SK-N-SH treated with all-trans-retinoic acid at 6 μM for 48 hours (cell line): ENCODE results near the gene LIPK.
"Not testable (repeated sequence)": the region's sequence is repeated elsewhere in the genome, so short reads cannot be mapped to it uniquely, and the experiment has no call there.

Source experiments
- ATAC-seq: fragments of 200-7000 bp; cut with Tn5 transposase; 3 replicates; pipeline ENCODE4 v1.9.1; 2020; ENCODE audit warnings: mild to moderate bottlenecking, moderate library complexity
- ARNTL ChIP-seq: fragments of 450-650 bp; formaldehyde crosslinking; IDR thresholded peaks from 2 replicates; pipeline ENCODE4 v1.5.0; 2020; ENCODE audit warnings: low read depth, mild to moderate bottlenecking, moderate library complexity, borderline replicate concordance
- BACH2 ChIP-seq: fragments of 250-450 bp; sonication (Bioruptor Pico); IDR thresholded peaks from 2 replicates; pipeline ENCODE4 v1.9.0; 2021; ENCODE audit warnings: mild to moderate bottlenecking, borderline replicate concordance
- CREB5 ChIP-seq: fragments of 250-450 bp; sonication (Bioruptor Pico); IDR thresholded peaks from 2 replicates; pipeline ENCODE4 v1.5.1; 2020; ENCODE audit warnings: low read depth, mild to moderate bottlenecking, moderate library complexity
- CSDC2 ChIP-seq: fragments of 250-450 bp; sonication (Bioruptor Pico); IDR thresholded peaks from 2 replicates; pipeline ENCODE4 v1.5.0; 2020; ENCODE audit warnings: mild to moderate bottlenecking, moderate library complexity
- GLIS3 ChIP-seq: fragments of 250-450 bp; sonication (Bioruptor Pico); IDR thresholded peaks from 2 replicates; pipeline ENCODE4 v1.5.0; 2020; ENCODE audit warnings: mild to moderate bottlenecking, moderate library complexity
- OSR1 ChIP-seq: fragments of 250-450 bp; sonication (Bioruptor Pico); IDR thresholded peaks from 2 replicates; pipeline ENCODE4 v1.8.0; 2022; ENCODE audit warnings: moderate library complexity, mild to moderate bottlenecking, inconsistent platforms
- POU6F1 ChIP-seq: fragments of 250-450 bp; sonication (Bioruptor Pico); IDR thresholded peaks from 2 replicates; pipeline ENCODE4 v1.8.0; 2021; ENCODE audit warnings: low read depth, mild to moderate bottlenecking, moderate library complexity, borderline replicate concordance
- PPARA ChIP-seq: fragments of 250-450 bp; sonication (Bioruptor Pico); IDR thresholded peaks from 2 replicates; pipeline ENCODE4 v1.5.0; 2020; ENCODE audit warnings: mild to moderate bottlenecking, borderline replicate concordance
- RARB ChIP-seq: fragments of 250-450 bp; sonication (Bioruptor Pico); IDR thresholded peaks from 2 replicates; pipeline ENCODE4 v1.8.0; 2021; ENCODE audit warnings: mild to moderate bottlenecking, moderate library complexity
- ZC3H10 ChIP-seq: fragments of 250-450 bp; sonication (Bioruptor Pico); IDR thresholded peaks from 2 replicates; pipeline ENCODE4 v1.5.1; 2021; ENCODE audit warnings: mild to moderate bottlenecking, moderate library complexity
- ZFP3 ChIP-seq: fragments of 250-450 bp; sonication (Bioruptor Pico); IDR thresholded peaks from 2 replicates; pipeline ENCODE4 v1.5.0; 2020; ENCODE audit warnings: mild to moderate bottlenecking, moderate library complexity
- ZFP30 ChIP-seq: fragments of 450-650 bp; formaldehyde crosslinking; IDR thresholded peaks from 2 replicates; pipeline ENCODE4 v1.5.0; 2022; ENCODE audit warnings: mild to moderate bottlenecking, moderate library complexity
- ZNF565 ChIP-seq: fragments of 450-650 bp; formaldehyde crosslinking; conservative IDR thresholded peaks from 2 replicates; pipeline ENCODE4 v1.5.0; 2020; ENCODE audit warnings: low read depth, mild to moderate bottlenecking, moderate library complexity
- ZNF70 ChIP-seq: fragments of 450-650 bp; formaldehyde crosslinking; IDR thresholded peaks from 2 replicates; pipeline ENCODE4 v1.5.0; 2020; ENCODE audit warnings: mild to moderate bottlenecking, moderate library complexity
- ZNF8 ChIP-seq: fragments of 450-650 bp; formaldehyde crosslinking; IDR thresholded peaks from 2 replicates; pipeline ENCODE4 v1.5.0; 2020; ENCODE audit warnings: mild to moderate bottlenecking, moderate library complexity
- TF ChIP-seq, protein P1 (sequence below): fragments of 250-450 bp; sonication (Bioruptor Pico); IDR thresholded peaks from 2 replicates; pipeline ENCODE4 v1.5.0; 2020; ENCODE audit warnings: mild to moderate bottlenecking, moderate library complexity
- TF ChIP-seq, protein P2 (sequence below): fragments of 250-450 bp; sonication (Bioruptor Pico); IDR thresholded peaks from 2 replicates; pipeline ENCODE4 v1.8.0; 2020; ENCODE audit warnings: mild to moderate bottlenecking, moderate library complexity, borderline replicate concordance

LIPK gene

DNA sequence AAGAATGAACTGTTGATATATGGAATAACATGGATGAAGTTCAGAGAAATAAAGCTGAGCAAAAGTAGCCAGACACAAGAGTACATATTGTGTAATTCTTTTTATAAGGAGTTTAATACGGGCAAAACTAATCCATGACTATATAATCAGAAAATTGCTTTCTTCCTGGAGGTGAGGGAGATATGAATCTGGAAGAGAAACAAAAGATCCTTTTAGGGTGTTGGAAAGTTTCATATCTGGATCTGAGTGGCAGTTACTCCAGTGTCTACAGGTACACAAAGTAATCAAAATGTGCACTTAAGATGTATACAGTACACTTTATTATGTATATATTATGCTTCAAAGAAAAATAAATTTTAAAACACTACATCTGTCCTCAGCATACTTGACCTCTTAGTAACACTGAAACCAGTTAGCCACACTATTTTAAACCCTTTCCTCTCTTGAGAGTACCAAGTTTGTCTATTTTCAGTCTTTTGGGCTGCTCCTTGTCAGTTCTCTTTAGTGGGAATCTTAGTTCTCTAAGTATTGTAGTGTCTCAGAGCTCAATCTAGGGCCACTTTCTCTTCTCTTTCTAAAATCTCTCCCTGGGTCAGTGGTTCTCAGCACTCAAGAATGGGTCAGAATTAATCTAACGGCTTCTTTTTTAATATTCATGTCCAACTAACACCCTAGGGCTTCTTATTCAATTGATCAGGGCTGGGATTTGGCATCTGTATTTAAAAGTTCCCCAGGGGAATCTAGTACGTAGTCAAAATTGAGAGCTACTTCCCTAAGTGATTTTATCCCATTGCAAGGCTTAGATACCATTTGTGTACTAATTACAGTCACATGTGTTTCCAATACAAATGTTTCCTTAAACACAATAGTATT, 46.1 kb upstream of the LIPK start:
- ATAC-seq, result peak; percentile 67
- TF ChIP-seq GLIS3, result no peak
- no peak for TF ChIP-seq CSDC2 (CRISPR knock-in tag)
- no peak for TF ChIP-seq BACH2 (CRISPR knock-in tag)
- no peak for TF ChIP-seq OSR1
- TF ChIP-seq ZNF565 (CRISPR knock-in tag), result no peak
- TF ChIP-seq RARB (CRISPR knock-in tag), result no peak
- no peak for TF ChIP-seq PPARA (CRISPR knock-in tag)

DNA sequence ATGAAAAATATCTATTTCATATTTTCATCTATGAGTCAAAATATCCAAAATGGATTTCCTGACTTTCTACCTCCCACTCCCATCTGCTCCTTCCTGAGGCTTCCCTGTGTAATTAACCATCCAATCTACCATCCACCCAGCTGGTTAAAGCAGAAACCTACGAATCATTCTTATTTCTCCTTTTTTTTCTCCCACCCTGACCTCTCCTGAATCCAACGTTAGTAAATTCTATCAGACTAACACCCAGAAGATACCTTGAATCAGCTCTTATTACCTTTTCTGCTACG, 45.5 kb upstream of the LIPK start:
- TF ChIP-seq ZNF565 (CRISPR knock-in tag), result no peak
- peak; percentile 62; the same call in 2 of the 3 replicates for ATAC-seq

DNA sequence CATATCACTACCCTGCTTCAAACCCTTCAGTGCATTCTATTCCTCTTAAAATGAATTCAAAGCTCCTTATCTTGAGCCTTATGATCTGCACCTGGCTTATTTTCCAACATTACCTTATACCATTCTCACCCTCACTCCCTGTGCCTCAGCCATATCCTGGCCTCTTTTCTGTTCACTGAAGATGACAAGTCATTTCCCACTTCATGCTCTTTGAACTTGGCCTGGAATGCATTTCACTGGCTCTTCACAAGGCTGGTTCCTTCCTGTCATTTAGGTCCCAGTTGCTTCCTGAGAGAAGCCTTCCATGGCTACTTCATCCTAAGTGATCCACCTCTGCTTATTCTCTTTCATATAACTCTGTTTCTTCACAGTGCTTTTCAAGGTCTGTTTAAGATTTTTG, 45.0 kb upstream of the LIPK start:
- ATAC-seq, result peak; percentile 67
- TF ChIP-seq PPARA (CRISPR knock-in tag) (no peak), ARNTL (CRISPR knock-in tag) (no peak), ZC3H10 (CRISPR knock-in tag) (no peak), CREB5 (CRISPR knock-in tag) (no peak), OSR1 (no peak), BACH2 (CRISPR knock-in tag) (no peak), ZFP3 (CRISPR knock-in tag) (no peak), CSDC2 (CRISPR knock-in tag) (no peak), ZFP30 (CRISPR knock-in tag) (no peak), RARB (CRISPR knock-in tag) (no peak), POU6F1 (CRISPR knock-in tag) (no peak), ZNF70 (CRISPR knock-in tag) (no peak)
- TF ChIP-seq, protein P1, sequence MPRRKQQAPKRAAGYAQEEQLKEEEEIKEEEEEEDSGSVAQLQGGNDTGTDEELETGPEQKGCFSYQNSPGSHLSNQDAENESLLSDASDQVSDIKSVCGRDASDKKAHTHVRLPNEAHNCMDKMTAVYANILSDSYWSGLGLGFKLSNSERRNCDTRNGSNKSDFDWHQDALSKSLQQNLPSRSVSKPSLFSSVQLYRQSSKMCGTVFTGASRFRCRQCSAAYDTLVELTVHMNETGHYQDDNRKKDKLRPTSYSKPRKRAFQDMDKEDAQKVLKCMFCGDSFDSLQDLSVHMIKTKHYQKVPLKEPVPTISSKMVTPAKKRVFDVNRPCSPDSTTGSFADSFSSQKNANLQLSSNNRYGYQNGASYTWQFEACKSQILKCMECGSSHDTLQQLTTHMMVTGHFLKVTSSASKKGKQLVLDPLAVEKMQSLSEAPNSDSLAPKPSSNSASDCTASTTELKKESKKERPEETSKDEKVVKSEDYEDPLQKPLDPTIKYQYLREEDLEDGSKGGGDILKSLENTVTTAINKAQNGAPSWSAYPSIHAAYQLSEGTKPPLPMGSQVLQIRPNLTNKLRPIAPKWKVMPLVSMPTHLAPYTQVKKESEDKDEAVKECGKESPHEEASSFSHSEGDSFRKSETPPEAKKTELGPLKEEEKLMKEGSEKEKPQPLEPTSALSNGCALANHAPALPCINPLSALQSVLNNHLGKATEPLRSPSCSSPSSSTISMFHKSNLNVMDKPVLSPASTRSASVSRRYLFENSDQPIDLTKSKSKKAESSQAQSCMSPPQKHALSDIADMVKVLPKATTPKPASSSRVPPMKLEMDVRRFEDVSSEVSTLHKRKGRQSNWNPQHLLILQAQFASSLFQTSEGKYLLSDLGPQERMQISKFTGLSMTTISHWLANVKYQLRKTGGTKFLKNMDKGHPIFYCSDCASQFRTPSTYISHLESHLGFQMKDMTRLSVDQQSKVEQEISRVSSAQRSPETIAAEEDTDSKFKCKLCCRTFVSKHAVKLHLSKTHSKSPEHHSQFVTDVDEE, result no peak
- TF ChIP-seq, protein P2, sequence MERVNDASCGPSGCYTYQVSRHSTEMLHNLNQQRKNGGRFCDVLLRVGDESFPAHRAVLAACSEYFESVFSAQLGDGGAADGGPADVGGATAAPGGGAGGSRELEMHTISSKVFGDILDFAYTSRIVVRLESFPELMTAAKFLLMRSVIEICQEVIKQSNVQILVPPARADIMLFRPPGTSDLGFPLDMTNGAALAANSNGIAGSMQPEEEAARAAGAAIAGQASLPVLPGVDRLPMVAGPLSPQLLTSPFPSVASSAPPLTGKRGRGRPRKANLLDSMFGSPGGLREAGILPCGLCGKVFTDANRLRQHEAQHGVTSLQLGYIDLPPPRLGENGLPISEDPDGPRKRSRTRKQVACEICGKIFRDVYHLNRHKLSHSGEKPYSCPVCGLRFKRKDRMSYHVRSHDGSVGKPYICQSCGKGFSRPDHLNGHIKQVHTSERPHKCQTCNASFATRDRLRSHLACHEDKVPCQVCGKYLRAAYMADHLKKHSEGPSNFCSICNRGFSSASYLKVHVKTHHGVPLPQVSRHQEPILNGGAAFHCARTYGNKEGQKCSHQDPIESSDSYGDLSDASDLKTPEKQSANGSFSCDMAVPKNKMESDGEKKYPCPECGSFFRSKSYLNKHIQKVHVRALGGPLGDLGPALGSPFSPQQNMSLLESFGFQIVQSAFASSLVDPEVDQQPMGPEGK (CRISPR knock-in tag), result no peak

DNA sequence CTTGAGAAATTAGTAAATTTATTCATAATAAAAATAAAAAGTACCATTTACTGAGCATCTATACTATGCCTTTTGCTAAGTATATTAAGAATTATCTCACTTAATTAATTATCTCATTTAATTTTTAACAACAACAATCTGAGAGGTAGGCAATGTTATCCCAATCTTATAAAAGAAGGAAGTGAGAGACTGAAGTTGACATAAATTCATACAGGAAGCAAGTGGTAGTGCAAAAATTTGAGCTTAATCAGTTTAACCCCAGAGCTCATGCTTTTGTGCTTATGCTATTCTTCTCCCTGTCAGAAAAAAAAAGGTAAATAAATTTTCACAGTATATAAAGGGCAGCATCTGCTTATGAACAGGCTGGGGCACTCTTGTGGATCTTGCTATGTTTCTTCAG, 44.5 kb upstream of the LIPK start:
- TF ChIP-seq BACH2 (CRISPR knock-in tag) (no peak), GLIS3 (no peak), ZNF8 (CRISPR knock-in tag) (no peak)

DNA sequence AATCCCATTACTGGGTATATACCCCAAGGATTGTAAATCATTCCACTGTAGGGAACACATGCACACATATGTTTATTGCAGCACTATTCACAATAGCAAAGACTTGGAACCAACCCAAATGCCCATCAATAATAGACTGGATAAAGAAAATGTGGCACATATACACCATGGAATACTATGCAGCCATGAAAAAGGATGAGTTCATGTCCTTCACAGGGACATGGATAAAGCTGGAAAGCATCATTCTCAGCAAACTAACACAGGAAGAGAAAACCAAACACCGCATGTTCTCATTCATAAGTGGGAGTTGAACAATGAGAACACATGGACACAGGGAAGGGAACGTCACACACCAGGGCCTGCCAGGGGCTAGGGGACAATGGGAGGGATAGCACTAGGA, 42.9 kb upstream of the LIPK start:
- not testable (repeated sequence) for ATAC-seq

More for the DNA sequence above, 44.5 kb upstream of the LIPK start:
- ATAC-seq, result no peak
